SU-DHL-6 (cell line): Measurements from ENCODE around the gene U2AF2.

ENCODE experiments used
- H2AFZ ChIP-seq: fragments of 200-600 bp; sonication (generic); 2 replicates; pipeline ENCODE4 v1.6.1; 2014; ENCODE audit warnings: low read depth, mild to moderate bottlenecking, moderate library complexity, mixed read lengths, antibody characterized with exemption, low read length; ENCODE audit not compliant: severe bottlenecking
- H3F3A ChIP-seq: fragments of 200-600 bp; shearing (Covaris generic); 2 replicates; pipeline ENCODE4 v1.6.0; 2016; ENCODE audit warnings: antibody characterized with exemption, mild to moderate bottlenecking; ENCODE audit not compliant: insufficient read depth
- H3K27ac ChIP-seq: fragments of 200-600 bp; sonication (generic); 2 replicates; pipeline ENCODE4 v1.5.1; 2016; ENCODE audit warnings: low read depth, mild to moderate bottlenecking, low read length, moderate library complexity, mixed read lengths
- H3K27me3 ChIP-seq: fragments of 200-600 bp; sonication (generic), shearing (Covaris generic); 2 replicates; pipeline ENCODE4 v1.6.0; 2014; ENCODE audit warnings: mild to moderate bottlenecking, low read length
- H3K36me3 ChIP-seq: fragments of 200-600 bp; sonication (generic); 2 replicates; pipeline ENCODE4 v1.6.1; 2014; ENCODE audit warnings: mild to moderate bottlenecking, low read length, mixed read lengths
- H3K4me2 ChIP-seq: fragments of 300-600, 200-600 bp; shearing (Covaris generic), sonication (generic); 2 replicates; pipeline ENCODE4 v1.6.0; 2014; ENCODE audit warnings: low read length, low read depth, mild to moderate bottlenecking; ENCODE audit not compliant: poor library complexity, severe bottlenecking
- H3K4me3 ChIP-seq: fragments of 200-600 bp; sonication (generic); 2 replicates; pipeline ENCODE4 v1.5.1; 2014; ENCODE audit warnings: antibody characterized with exemption, low read length, mild to moderate bottlenecking, mixed read lengths; ENCODE audit not compliant: insufficient read depth, poor library complexity, severe bottlenecking
- H3K79me2 ChIP-seq: fragments of 200-600 bp; sonication (generic); 2 replicates; pipeline ENCODE4 v1.6.1; 2014; ENCODE audit warnings: mild to moderate bottlenecking, low read length, moderate library complexity; ENCODE audit not compliant: insufficient read depth
- H3K9ac ChIP-seq: fragments of 200-600 bp; sonication (generic); 2 replicates; pipeline ENCODE4 v1.7.0; 2014; ENCODE audit warnings: mild to moderate bottlenecking, low read length
- H3K9me2 ChIP-seq: fragments of 200-600 bp; sonication (generic); replicated peaks from 2 replicates; pipeline ENCODE4 v1.6.1; 2014; ENCODE audit warnings: low read length; ENCODE audit not compliant: insufficient read depth
- H3K9me3 ChIP-seq: fragments of 200-600 bp; sonication (generic); 2 replicates; pipeline ENCODE4 v1.6.1; 2014; ENCODE audit warnings: low read length, mixed read lengths; ENCODE audit not compliant: insufficient read depth
- H4K20me1 ChIP-seq: fragments of 200-600 bp; sonication (generic); 2 replicates; pipeline ENCODE4 v1.6.1; 2014; ENCODE audit warnings: low read depth, mild to moderate bottlenecking, antibody characterized with exemption, low read length, moderate library complexity, mixed read lengths
- CTCF ChIP-seq: fragments of 200-600 bp; sonication (generic); IDR thresholded peaks from one replicate; pipeline ENCODE4 v1.5.1; 2017; ENCODE audit warnings: antibody characterized with exemption, mild to moderate bottlenecking, low read length, moderate library complexity; ENCODE audit not compliant: insufficient read depth, poor library complexity, severe bottlenecking
- EZH2phosphoT487 ChIP-seq: fragments of 200-600 bp; sonication (generic), shearing (Covaris generic); conservative IDR thresholded peaks from 2 replicates; pipeline ENCODE4 v1.6.1; 2018; ENCODE audit warnings: mild to moderate bottlenecking, antibody characterized with exemption, low read length, moderate library complexity, mixed read lengths

Gene U2AF2

GRCh38 chr19:55683449-55684261 lies 28.8 kb downstream of the U2AF2 start:
- Histone ChIP-seq H3K9me3 (no peaks in the 10 kb centered on the region), H4K20me1 (no peaks in the 10 kb centered on the region; the same call in 1 of the 2 replicates), H3K4me2 (no peak overlapping the region), H3F3A (peaks cover 7% of the 10 kb centered on the region), H3K79me2 (peaks cover 76% of the 10 kb centered on the region), H3K36me3 (peaks cover 4% of the 10 kb centered on the region; the same call in 1 of the 2 replicates), H3K27ac (no peak overlapping the region), H3K27me3 (no peaks in the 10 kb centered on the region), H3K4me3 (no peak overlapping the region), H3K9ac (no peak overlapping the region), H2AFZ (no peak overlapping the region), H3K9me2 (no peaks in the 10 kb centered on the region)
- TF ChIP-seq CTCF, result no peak
- TF ChIP-seq EZH2phosphoT487, result no peak

- Histone ChIP-seq H3K4me2 (no peak overlapping the region), H3K9ac (no peak overlapping the region), H3K9me3 (no peaks in the 10 kb centered on the region), H3K27ac (no peak overlapping the region), H3K9me2 (no peaks in the 10 kb centered on the region), H3K79me2 (peaks cover 61% of the 10 kb centered on the region), H3K27me3 (no peaks in the 10 kb centered on the region), H2AFZ (no peak overlapping the region), H3K4me3 (no peak overlapping the region), H3F3A (peaks cover 5% of the 10 kb centered on the region; the same call in 1 of the 2 replicates), H4K20me1 (no peaks in the 10 kb centered on the region; the same call in 1 of the 2 replicates), H3K36me3 (no peaks in the 10 kb centered on the region)
- TF ChIP-seq EZH2phosphoT487, result no peak
These were observed 30.3 kb downstream of the U2AF2 start for GRCh38 chr19:55684946-55685681.

GRCh38 chr19:55685776-55686175 lies 30.9 kb downstream of the U2AF2 start:
- H3K4me2 ChIP-seq, result no peak overlapping the region
- no peaks in the 10 kb centered on the region for H3K9me3 ChIP-seq
- H3K36me3 ChIP-seq, result no peaks in the 10 kb centered on the region
- H3K9ac ChIP-seq, result no peak overlapping the region
- H3K4me3 ChIP-seq, result no peak overlapping the region
- no peak for TF ChIP-seq EZH2phosphoT487
- TF ChIP-seq CTCF, result no peak
- H3K27ac ChIP-seq, result no peak overlapping the region
- H3K9me2 ChIP-seq, result no peaks in the 10 kb centered on the region
- no peak overlapping the region for H2AFZ ChIP-seq
- no peaks in the 10 kb centered on the region for H3K27me3 ChIP-seq
- H3K79me2 ChIP-seq, result peaks cover 55% of the 10 kb centered on the region
- no peaks in the 10 kb centered on the region; the same call in 1 of the 2 replicates for H4K20me1 ChIP-seq
- H3F3A ChIP-seq, result peaks cover 5% of the 10 kb centered on the region; the same call in 1 of the 2 replicates
